Astrocyte (in vitro differentiated cells and primary cell): ENCODE measurements around the gene CARS1.

Source experiments
- CTCF ChIP-seq: IDR thresholded peaks from 2 replicates; pipeline ENCODE4 v1.5.1; 2011; ENCODE audit warnings: low read depth, mild to moderate bottlenecking, inconsistent platforms, low read length, moderate library complexity; ENCODE audit not compliant: insufficient read depth
- EZH2 ChIP-seq: IDR thresholded peaks from 2 replicates; pipeline ENCODE4 v1.6.1; 2012; ENCODE audit warnings: mild to moderate bottlenecking, low read length, inconsistent platforms; ENCODE audit not compliant: insufficient read depth

- no peak for TF ChIP-seq CTCF
- no peak for TF ChIP-seq EZH2
Measured at GRCh38 chr11:3043315-3043871, 13.8 kb downstream of the CARS1 start.
